ENCODE measurements around the gene FBXL20.

DNA sequence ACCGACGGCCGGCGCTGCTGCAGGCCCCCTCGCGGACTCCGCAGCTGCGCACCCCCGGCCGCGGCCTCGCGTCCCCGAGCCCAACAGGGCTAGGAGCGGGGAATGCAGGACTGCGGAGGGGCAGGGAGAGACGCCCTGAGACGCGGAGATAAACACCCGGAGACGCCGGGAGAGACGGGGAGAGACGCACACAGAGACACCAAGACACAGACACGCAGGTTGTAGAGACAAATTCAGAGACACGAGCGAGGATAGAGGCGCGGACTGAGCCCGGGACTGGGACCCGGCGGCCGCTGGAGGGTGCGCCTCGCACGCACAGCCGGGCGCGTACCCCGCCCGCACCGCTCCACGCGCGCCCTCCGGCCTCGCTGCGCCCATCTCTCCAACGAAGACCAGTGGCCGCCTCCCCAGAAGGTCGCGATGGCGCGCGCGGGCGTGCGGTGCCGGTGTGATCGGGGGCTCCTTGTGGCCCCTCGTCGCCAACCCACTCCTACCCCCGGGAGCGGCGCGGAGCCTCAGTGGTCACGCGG lies 176.6 kb downstream of the FBXL20 start:
- no peak for TF ChIP-seq ZNF830 (CRISPR knock-in tag; IDR thresholded peaks at IDR 0.05)
- TF ChIP-seq NR2F6 (CRISPR knock-in tag; IDR thresholded peaks at IDR 0.05), result no peak
